ENCODE data around the gene CNTNAP5. TPM values are rescaled to one million over a fixed set of nuclear protein-coding genes. Genes with fewer than 3 reads are reported as not detected.

CNTNAP5 gene
- total RNA-seq, 1 experiment from 2014 or later = not detected

- in situ Hi-C loops (cut with HindIII; ENCODE audit: low pct_unique_long_range_greater_than_20kb, low sequenced_read_pairs) = no loop called here
- TF ChIP-seq CTCF (IDR thresholded peaks at IDR 0.05) (no peak), TCF7L2 (IDR thresholded peaks at IDR 0.05; ENCODE audit: low read depth, low read length) (no peak), POLR2AphosphoS5 (IDR thresholded peaks at IDR 0.05; ENCODE audit: low read depth, low read length) (no peak), REST (IDR thresholded peaks at IDR 0.05; ENCODE audit: insufficient read depth in 1 of 2, low read depth in 2 of 2, low read length in 1 of 2) (no peak), SIN3A (IDR thresholded peaks at IDR 0.05; ENCODE audit: borderline replicate concordance, insufficient read depth, low read depth, low read length) (no peak)
- BruUV-seq (replicated peaks) = no TSS peak
Observed at GRCh38 chr2:124318913-124319312, 293.8 kb downstream of the CNTNAP5 start.

GRCh38 chr2:124319577-124319976, 294.5 kb downstream of the CNTNAP5 start:
- CTCF ChIA-PET = interaction anchor here (0.6 kb wide), 1 partner anchor 953 kb away, joined by 10 read pairs; no protein-coding TSS in a partner anchor

More at GRCh38 chr2:124318913-124319312, 293.8 kb downstream of the CNTNAP5 start:
- H3K36me3 ChIP-seq (ENCODE audit: control insufficient read depth, insufficient read depth, low read length) = no peaks in the 10 kb centered on the region
- H3K4me3 ChIP-seq (ENCODE audit: low read depth in 2 of 2, low read length in 2 of 2) = no peak overlapping the region
- H3K27ac ChIP-seq (ENCODE audit: low read length) = no peak overlapping the region
- intact Hi-C loops (cut with micrococcal nuclease; ENCODE audit: unreplicated experiment) = no loop called here
- H3K9me3 ChIP-seq (ENCODE audit: control insufficient read depth, insufficient read depth, low read depth, low read length) = no peaks in the 10 kb centered on the region
- no peaks in the 10 kb centered on the region for H3K27me3 ChIP-seq (ENCODE audit: control insufficient read depth, insufficient read depth, low read length)
- ATAC-seq (no peak), DNase-seq (ENCODE audit: low read depth, low spot score) (no peak)
- ChIA-PET POLR2A (no interaction called here), CTCF (interaction anchor here (0.6 kb wide), 1 partner anchor 954 kb away, joined by 10 read pairs; no protein-coding TSS in a partner anchor)
- no peaks in the 10 kb centered on the region for H3K4me1 ChIP-seq (ENCODE audit: control insufficient read depth, insufficient read depth, low read length)

More at GRCh38 chr2:124319577-124319976, 294.5 kb downstream of the CNTNAP5 start:
- POLR2A ChIA-PET = no interaction called here
- intact Hi-C loops (cut with micrococcal nuclease; ENCODE audit: unreplicated experiment) = no loop called here
- DNase-seq (ENCODE audit: low read depth, low spot score) (no peak), ATAC-seq (no peak)
- no peaks in the 10 kb centered on the region for H3K27me3 ChIP-seq (ENCODE audit: control insufficient read depth, insufficient read depth, low read length)
- no peaks in the 10 kb centered on the region for H3K36me3 ChIP-seq (ENCODE audit: control insufficient read depth, insufficient read depth, low read length)
- TF ChIP-seq CTCF (IDR thresholded peaks at IDR 0.05) = no peak
- TF ChIP-seq POLR2AphosphoS5 (IDR thresholded peaks at IDR 0.05; ENCODE audit: low read depth, low read length) = no peak
- TF ChIP-seq SIN3A (IDR thresholded peaks at IDR 0.05; ENCODE audit: borderline replicate concordance, insufficient read depth, low read depth, low read length) = no peak
- no TSS peak for BruUV-seq (replicated peaks)
- H3K9me3 ChIP-seq (ENCODE audit: control insufficient read depth, insufficient read depth, low read depth, low read length) = no peaks in the 10 kb centered on the region
- no peaks in the 10 kb centered on the region for H3K4me1 ChIP-seq (ENCODE audit: control insufficient read depth, insufficient read depth, low read length)
- in situ Hi-C loops (cut with HindIII; ENCODE audit: low pct_unique_long_range_greater_than_20kb, low sequenced_read_pairs) = no loop called here
- H3K4me3 ChIP-seq (ENCODE audit: low read depth in 2 of 2, low read length in 2 of 2) = no peak overlapping the region
- no peak overlapping the region for H3K27ac ChIP-seq (ENCODE audit: low read length)
